WTC11 (cell line): ENCODE measurements around the gene SHROOM1. TPM values are rescaled to one million over a fixed set of nuclear protein-coding genes. Genes with fewer than 3 reads are reported as not detected.

ENCODE experiments used
- ATAC-seq: fragments of 200-7000 bp; cut with Tn5 transposase; 2 replicates; pipeline ENCODE4 v1.10.0; 2021; ENCODE audit warnings: mild to moderate bottlenecking, moderate library complexity
- CTCF ChIA-PET: fragments of 300-600 bp; sonication (Branson Sonifier 250); formaldehyde crosslinking; loops from one replicate; lab custom pipeline; 2021; ENCODE audit warnings: antibody characterized with exemption; lab: Charles Lee
- POLR2A ChIA-PET: fragments of 350-600 bp; sonication (Branson Sonifier 250); formaldehyde crosslinking; loops from one replicate; lab custom pipeline; 2021; ENCODE audit warnings: antibody characterized with exemption; lab: Charles Lee
- DNase-seq: peaks from one replicate; pipeline ENCODE4 v3.0.0; 2021; ENCODE audit warnings: low spot score
- H3K27ac Mint-ChIP-seq: 2 replicates; pipeline ENCODE4 v1.8.0; 2021; ENCODE audit warnings: mixed read lengths
- H3K27me3 Mint-ChIP-seq: 2 replicates; pipeline ENCODE4 v1.8.0; 2021; ENCODE audit warnings: low read depth, mild to moderate bottlenecking, moderate library complexity, mixed read lengths
- H3K36me3 Mint-ChIP-seq: 2 replicates; pipeline ENCODE4 v1.8.0; 2021; ENCODE audit warnings: mixed read lengths
- H3K4me1 Mint-ChIP-seq: 2 replicates; pipeline ENCODE4 v1.8.0; 2022; ENCODE audit warnings: mixed read lengths
- H3K4me3 Mint-ChIP-seq: 2 replicates; pipeline ENCODE4 v1.8.0; 2021; ENCODE audit warnings: mild to moderate bottlenecking, moderate library complexity, mixed read lengths
- H3K9me3 Mint-ChIP-seq: 2 replicates; pipeline ENCODE4 v1.8.0; 2021; ENCODE audit warnings: mixed read lengths
- ATF1 ChIP-seq: sonication (generic); formaldehyde crosslinking; IDR thresholded peaks from 2 replicates; pipeline ENCODE4 v1.8.1; 2023; ENCODE audit warnings: mild to moderate bottlenecking, moderate library complexity, missing genetic modification reagents
- CREB1 ChIP-seq: sonication (generic); formaldehyde crosslinking; IDR thresholded peaks from 2 replicates; pipeline ENCODE4 v1.8.0; 2023; ENCODE audit warnings: mild to moderate bottlenecking, missing genetic modification reagents
- ETV6 ChIP-seq: sonication (generic); formaldehyde crosslinking; IDR thresholded peaks from 2 replicates; pipeline ENCODE4 v1.8.1; 2022; ENCODE audit warnings: mild to moderate bottlenecking, missing genetic modification reagents
- FOXK1 ChIP-seq: sonication (generic); formaldehyde crosslinking; IDR thresholded peaks from 2 replicates; pipeline ENCODE4 v1.8.0; 2022; ENCODE audit warnings: mild to moderate bottlenecking, moderate library complexity, missing genetic modification reagents
- JAZF1 ChIP-seq: fragments of 250-450 bp; sonication (Bioruptor Pico); IDR thresholded peaks from 2 replicates; pipeline ENCODE4 v1.9.0; 2021; ENCODE audit warnings: moderate library complexity, mild to moderate bottlenecking, inconsistent platforms
- MYBL2 ChIP-seq: sonication (generic); formaldehyde crosslinking; IDR thresholded peaks from 2 replicates; pipeline ENCODE4 v1.8.1; 2023; ENCODE audit warnings: mild to moderate bottlenecking, moderate library complexity, missing genetic modification reagents
- NFE2L1 ChIP-seq: sonication (generic); formaldehyde crosslinking; IDR thresholded peaks from 2 replicates; pipeline ENCODE4 v1.8.1; 2023; ENCODE audit warnings: missing genetic modification reagents
- NR1H2 ChIP-seq: sonication (generic); formaldehyde crosslinking; IDR thresholded peaks from 2 replicates; pipeline ENCODE4 v1.9.0; 2021; ENCODE audit warnings: mild to moderate bottlenecking, moderate library complexity, missing genetic modification reagents
- NR3C1 ChIP-seq: sonication (generic); formaldehyde crosslinking; conservative IDR thresholded peaks from 2 replicates; pipeline ENCODE4 v1.8.1; 2023; ENCODE audit warnings: low read depth, mild to moderate bottlenecking, missing genetic modification reagents
- OVOL2 ChIP-seq: fragments of 250-450 bp; sonication (Bioruptor Pico); IDR thresholded peaks from 2 replicates; pipeline ENCODE4 v1.9.0; 2021; ENCODE audit warnings: mild to moderate bottlenecking, borderline replicate concordance
- PRRX2 ChIP-seq: fragments of 250-450 bp; sonication (Bioruptor Pico); IDR thresholded peaks from 2 replicates; pipeline ENCODE4 v1.8.0; 2021; ENCODE audit warnings: mild to moderate bottlenecking
- RELA ChIP-seq: sonication (generic); formaldehyde crosslinking; IDR thresholded peaks from 2 replicates; pipeline ENCODE4 v1.8.1; 2022; ENCODE audit warnings: missing genetic modification reagents, mild to moderate bottlenecking, borderline replicate concordance
- SMAD3 ChIP-seq: sonication (generic); formaldehyde crosslinking; IDR thresholded peaks from 2 replicates; pipeline ENCODE4 v1.8.0; 2022; ENCODE audit warnings: missing genetic modification reagents, mild to moderate bottlenecking, borderline replicate concordance
- TP53 ChIP-seq: sonication (generic); formaldehyde crosslinking; IDR thresholded peaks from 2 replicates; pipeline ENCODE4 v1.8.1; 2023; ENCODE audit warnings: mild to moderate bottlenecking, missing genetic modification reagents
- ZNF396 ChIP-seq: fragments of 250-450 bp; sonication (Bioruptor Pico); IDR thresholded peaks from 2 replicates; pipeline ENCODE4 v1.8.0; 2021; ENCODE audit warnings: mild to moderate bottlenecking, moderate library complexity, borderline replicate concordance
- total RNA-seq: library from RNA; stranded (reverse); gene quantifications from 3 replicates; pipeline ENCODE4 v1.2.3, GENCODE V29; 2021
- TF ChIP-seq, protein P1 (sequence below): fragments of 250-450 bp; sonication (Bioruptor Pico); IDR thresholded peaks from 2 replicates; pipeline ENCODE4 v1.9.0; 2021; ENCODE audit warnings: mild to moderate bottlenecking
- TF ChIP-seq, protein P2 (sequence below): sonication (generic); formaldehyde crosslinking; IDR thresholded peaks from 2 replicates; pipeline ENCODE4 v1.8.0; 2022; ENCODE audit warnings: mild to moderate bottlenecking, missing genetic modification reagents
- TF ChIP-seq, protein P3 (sequence below): sonication (generic); formaldehyde crosslinking; IDR thresholded peaks from 2 replicates; pipeline ENCODE4 v1.8.0; 2022; ENCODE audit warnings: mild to moderate bottlenecking, missing genetic modification reagents
- TF ChIP-seq, protein P4 (sequence below): fragments of 250-450 bp; sonication (Bioruptor Pico); IDR thresholded peaks from 2 replicates; pipeline ENCODE4 v1.9.0; 2021; ENCODE audit warnings: mild to moderate bottlenecking
- TF ChIP-seq, protein P5 (sequence below): sonication (generic); formaldehyde crosslinking; IDR thresholded peaks from 2 replicates; pipeline ENCODE4 v1.8.0; 2022; ENCODE audit warnings: mild to moderate bottlenecking, missing genetic modification reagents

The SHROOM1 gene
- total RNA-seq, 1 experiment from 2014 or later = 8.1 TPM

DNA sequence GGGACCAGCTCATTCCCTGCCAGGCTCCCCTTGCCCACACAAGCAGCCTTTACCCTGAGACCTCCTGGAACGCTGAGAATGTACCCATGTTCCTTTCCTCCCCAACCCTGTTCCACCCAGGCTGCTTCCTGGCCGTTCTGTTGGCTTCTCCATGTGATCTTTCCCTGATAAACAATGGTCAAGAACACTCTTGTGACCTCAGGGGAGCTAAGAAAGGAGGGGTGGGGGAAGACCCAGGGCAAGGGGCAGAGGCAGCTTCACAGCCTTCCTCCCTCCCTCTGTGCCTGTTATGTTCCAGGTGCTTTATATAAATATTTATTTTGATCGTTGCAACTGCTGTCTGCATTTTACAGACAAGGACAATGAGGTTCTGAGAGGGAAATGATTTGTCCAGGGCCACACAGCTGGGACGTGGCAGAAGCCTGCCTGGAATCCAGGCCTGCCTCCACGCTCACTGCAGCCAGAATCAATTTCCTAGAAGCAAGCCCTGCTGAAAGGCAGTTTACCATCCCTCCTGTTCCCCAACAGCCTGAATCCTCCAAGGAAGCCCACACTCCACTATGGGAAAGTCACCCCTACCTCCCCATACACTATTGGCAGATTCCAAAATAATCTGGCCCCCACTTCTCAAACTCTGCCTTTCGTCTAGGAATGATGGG, 3.9 kb downstream of the SHROOM1 start (continued):
- TF ChIP-seq PRRX2 (CRISPR knock-in tag) = no peak
- no peak for TF ChIP-seq MYBL2 (CRISPR knock-in tag)
- TF ChIP-seq, protein P1, sequence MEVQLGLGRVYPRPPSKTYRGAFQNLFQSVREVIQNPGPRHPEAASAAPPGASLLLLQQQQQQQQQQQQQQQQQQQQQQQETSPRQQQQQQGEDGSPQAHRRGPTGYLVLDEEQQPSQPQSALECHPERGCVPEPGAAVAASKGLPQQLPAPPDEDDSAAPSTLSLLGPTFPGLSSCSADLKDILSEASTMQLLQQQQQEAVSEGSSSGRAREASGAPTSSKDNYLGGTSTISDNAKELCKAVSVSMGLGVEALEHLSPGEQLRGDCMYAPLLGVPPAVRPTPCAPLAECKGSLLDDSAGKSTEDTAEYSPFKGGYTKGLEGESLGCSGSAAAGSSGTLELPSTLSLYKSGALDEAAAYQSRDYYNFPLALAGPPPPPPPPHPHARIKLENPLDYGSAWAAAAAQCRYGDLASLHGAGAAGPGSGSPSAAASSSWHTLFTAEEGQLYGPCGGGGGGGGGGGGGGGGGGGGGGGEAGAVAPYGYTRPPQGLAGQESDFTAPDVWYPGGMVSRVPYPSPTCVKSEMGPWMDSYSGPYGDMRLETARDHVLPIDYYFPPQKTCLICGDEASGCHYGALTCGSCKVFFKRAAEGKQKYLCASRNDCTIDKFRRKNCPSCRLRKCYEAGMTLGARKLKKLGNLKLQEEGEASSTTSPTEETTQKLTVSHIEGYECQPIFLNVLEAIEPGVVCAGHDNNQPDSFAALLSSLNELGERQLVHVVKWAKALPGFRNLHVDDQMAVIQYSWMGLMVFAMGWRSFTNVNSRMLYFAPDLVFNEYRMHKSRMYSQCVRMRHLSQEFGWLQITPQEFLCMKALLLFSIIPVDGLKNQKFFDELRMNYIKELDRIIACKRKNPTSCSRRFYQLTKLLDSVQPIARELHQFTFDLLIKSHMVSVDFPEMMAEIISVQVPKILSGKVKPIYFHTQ (CRISPR knock-in tag) = no peak
- TF ChIP-seq CREB1 (CRISPR knock-in tag) = no peak
- no peak for TF ChIP-seq ZNF396 (CRISPR knock-in tag)
- TF ChIP-seq, protein P2, sequence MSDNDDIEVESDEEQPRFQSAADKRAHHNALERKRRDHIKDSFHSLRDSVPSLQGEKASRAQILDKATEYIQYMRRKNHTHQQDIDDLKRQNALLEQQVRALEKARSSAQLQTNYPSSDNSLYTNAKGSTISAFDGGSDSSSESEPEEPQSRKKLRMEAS (CRISPR knock-in tag) = no peak; the same call in 1 of the 2 replicates
- TF ChIP-seq, all 79 proteins: peak for 0

DNA sequence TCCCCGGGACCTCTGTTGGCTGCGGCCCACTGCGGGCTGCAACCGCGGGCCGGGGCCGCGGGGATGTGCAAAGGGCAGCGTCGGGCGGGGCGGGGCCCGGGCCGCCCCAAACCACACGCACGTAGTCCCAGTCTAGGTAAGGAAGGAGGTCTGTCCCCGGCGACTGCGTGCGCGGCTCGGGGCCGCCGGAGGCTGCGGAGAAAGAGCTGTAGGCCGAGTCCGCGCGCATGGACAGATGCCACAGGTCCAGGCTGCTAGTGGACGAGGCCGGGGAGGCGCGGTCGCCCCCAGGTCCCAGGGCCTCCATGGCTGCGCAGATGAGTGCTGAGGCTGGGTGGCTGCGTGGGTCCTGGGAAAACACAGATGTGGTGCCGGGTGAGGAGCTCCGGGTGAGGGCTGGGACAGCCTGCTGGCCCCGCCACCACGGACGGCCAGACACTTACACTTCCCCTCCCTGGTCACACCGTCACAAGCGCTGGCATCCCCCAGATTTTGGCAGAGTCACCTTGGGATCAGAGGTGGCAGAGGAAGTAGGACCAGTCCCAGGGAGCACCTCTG, 4.5 kb downstream of the SHROOM1 start:
- ChIA-PET POLR2A (interaction anchor here (0.6 to 1.6 kb wide), 4 partner anchors 13 to 58 kb away, joined by 3 to 13 read pairs (median 3); partner anchors contain the start of genes GDF9, SOWAHA and UQCRQ), CTCF (interaction anchor here (0.6 to 3.7 kb wide), 15 partner anchors 9 to 148 kb away, joined by 3 to 26 read pairs (median 4); partner anchors contain the start of genes CCNI2, GDF9, KIF3A and SOWAHA)
- TF ChIP-seq, protein P2 (CRISPR knock-in tag) = 0 out of 2 replicates have a peak, but pooled peaks have one; percentile 45
- TF ChIP-seq RELA (no peak), ATF1 (CRISPR knock-in tag) (peak; percentile 60; the same call in 1 of the 2 replicates), PRRX2 (CRISPR knock-in tag) (no peak)
- Mint-ChIP-seq H3K27me3 (peaks cover 70% of the 10 kb centered on the region), H3K4me3 (peak overlapping the region; percentile 52), H3K4me1 (peaks cover 12% of the 10 kb centered on the region), H3K36me3 (no peaks in the 10 kb centered on the region), H3K9me3 (no peaks in the 10 kb centered on the region), H3K27ac (no peak overlapping the region)
- peak; percentile 49 for DNase-seq
- peak; percentile 6 for ATAC-seq

DNA sequence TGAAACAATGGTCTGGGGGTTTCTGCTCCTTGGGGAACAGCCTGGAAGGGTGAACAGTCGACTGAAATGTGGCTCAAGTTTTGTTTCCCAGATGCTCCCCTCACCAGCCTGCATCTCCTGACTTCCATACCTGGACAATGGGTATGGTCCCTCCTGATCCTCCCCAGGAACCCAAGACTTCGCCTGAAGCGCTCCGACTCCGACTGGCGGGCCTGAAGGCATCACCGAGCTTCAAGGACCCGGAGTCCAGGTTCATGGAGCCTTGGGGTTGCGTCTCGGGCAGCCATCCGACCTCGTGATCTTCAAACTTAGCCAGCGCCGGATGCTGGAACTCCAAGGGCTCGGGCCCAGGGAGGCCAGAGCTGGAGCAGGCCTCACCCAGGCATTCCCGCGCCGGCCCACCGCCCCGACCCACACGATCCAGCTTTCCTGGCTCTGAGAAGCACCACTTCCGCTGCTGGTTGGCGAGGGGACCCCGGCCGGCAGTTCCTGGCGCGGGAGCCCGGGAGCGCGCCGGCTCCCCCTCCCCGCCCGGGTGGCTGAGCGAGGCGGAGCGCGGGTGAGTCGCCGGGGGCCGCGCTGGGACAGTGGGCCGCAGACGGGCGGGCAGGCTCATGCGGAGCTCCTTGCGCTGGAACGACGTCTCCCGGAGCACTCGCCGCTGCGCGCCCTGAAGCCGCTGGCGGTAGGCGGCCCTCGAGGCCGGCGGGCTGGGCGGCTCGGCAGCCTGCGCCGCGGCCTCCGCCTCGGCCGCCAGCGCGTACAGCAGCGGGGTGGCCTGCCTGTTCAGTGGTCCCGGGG, 5.2 kb downstream of the SHROOM1 start:
- H3K4me3 Mint-ChIP-seq = peak overlapping the region; percentile 55
- CTCF ChIA-PET = interaction anchor here (0.6 to 3.7 kb wide), 14 partner anchors 11 to 148 kb away, joined by 3 to 42 read pairs (median 4); partner anchors contain the start of genes CCNI2, GDF9, KIF3A and SOWAHA
- peak; percentile 13 for ATAC-seq
- 0 out of 2 replicates have a peak, but pooled peaks have one; percentile 26 for TF ChIP-seq NR3C1 (CRISPR knock-in tag)
- no peak for TF ChIP-seq JAZF1 (CRISPR knock-in tag)
- TF ChIP-seq, protein P3, sequence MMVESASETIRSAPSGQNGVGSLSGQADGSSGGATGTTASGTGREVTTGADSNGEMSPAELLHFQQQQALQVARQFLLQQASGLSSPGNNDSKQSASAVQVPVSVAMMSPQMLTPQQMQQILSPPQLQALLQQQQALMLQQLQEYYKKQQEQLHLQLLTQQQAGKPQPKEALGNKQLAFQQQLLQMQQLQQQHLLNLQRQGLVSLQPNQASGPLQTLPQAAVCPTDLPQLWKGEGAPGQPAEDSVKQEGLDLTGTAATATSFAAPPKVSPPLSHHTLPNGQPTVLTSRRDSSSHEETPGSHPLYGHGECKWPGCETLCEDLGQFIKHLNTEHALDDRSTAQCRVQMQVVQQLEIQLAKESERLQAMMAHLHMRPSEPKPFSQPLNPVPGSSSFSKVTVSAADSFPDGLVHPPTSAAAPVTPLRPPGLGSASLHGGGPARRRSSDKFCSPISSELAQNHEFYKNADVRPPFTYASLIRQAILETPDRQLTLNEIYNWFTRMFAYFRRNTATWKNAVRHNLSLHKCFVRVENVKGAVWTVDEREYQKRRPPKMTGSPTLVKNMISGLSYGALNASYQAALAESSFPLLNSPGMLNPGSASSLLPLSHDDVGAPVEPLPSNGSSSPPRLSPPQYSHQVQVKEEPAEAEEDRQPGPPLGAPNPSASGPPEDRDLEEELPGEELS (CRISPR knock-in tag) = no peak
- no peak; the same call in 1 of the 2 replicates for TF ChIP-seq SMAD3 (CRISPR knock-in tag)
- no peak for TF ChIP-seq FOXK1
- no peak for TF ChIP-seq NR1H2
- TF ChIP-seq TP53 (CRISPR knock-in tag) = 0 out of 2 replicates have a peak, but pooled peaks have one; percentile 48
- TF ChIP-seq ETV6 = no peak
- TF ChIP-seq, protein P4, sequence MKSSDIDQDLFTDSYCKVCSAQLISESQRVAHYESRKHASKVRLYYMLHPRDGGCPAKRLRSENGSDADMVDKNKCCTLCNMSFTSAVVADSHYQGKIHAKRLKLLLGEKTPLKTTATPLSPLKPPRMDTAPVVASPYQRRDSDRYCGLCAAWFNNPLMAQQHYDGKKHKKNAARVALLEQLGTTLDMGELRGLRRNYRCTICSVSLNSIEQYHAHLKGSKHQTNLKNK = no peak
- TF ChIP-seq, protein P5, sequence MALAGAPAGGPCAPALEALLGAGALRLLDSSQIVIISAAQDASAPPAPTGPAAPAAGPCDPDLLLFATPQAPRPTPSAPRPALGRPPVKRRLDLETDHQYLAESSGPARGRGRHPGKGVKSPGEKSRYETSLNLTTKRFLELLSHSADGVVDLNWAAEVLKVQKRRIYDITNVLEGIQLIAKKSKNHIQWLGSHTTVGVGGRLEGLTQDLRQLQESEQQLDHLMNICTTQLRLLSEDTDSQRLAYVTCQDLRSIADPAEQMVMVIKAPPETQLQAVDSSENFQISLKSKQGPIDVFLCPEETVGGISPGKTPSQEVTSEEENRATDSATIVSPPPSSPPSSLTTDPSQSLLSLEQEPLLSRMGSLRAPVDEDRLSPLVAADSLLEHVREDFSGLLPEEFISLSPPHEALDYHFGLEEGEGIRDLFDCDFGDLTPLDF (CRISPR knock-in tag) = no peak
- TF ChIP-seq OVOL2 (CRISPR knock-in tag) = no peak
- 0 out of 2 replicates have a peak, but pooled peaks have one; percentile 51 for TF ChIP-seq NFE2L1 (CRISPR knock-in tag)

More for the DNA sequence above, 5.2 kb downstream of the SHROOM1 start:
- Mint-ChIP-seq H3K9me3 (no peaks in the 10 kb centered on the region), H3K27me3 (peaks cover 69% of the 10 kb centered on the region), H3K36me3 (no peaks in the 10 kb centered on the region), H3K4me1 (peaks cover 13% of the 10 kb centered on the region), H3K27ac (no peak overlapping the region)
- peak; percentile 71 for DNase-seq
- POLR2A ChIA-PET = interaction anchor here (1.0 to 1.6 kb wide), 3 partner anchors 41 to 58 kb away, joined by 3 to 13 read pairs (median 3); partner anchors contain the start of genes GDF9 and UQCRQ
